Measurements from ENCODE around the gene PHACTR2.
"Not testable (repeated sequence)": the region's sequence is repeated elsewhere in the genome, so short reads cannot be mapped to it uniquely, and the experiment has no call there.

Gene PHACTR2

DNA sequence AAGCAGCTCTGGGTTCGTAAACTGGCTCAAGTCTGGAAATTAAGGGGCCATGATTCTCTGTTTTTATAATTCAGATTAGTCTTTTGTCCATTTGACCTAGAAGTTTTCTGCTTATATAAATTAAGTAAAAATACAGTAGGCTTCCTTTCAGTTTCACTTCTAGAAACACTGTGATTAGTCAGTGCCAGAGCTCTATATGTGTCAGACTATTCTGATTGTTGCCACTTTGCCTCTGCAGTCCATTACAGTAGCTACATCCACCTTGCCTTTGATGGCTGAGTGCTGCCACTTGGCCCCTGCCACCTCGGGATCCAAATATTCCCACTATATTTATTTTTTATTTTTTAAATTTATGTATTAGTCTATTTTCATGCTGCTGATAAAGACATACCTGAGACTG is 194.4 kb downstream of the PHACTR2 start:
- Histone ChIP-seq H2AFZ (ENCODE audit: low read length) (no peak overlapping the region), H2BK5ac (ENCODE audit: low read length) (no peak overlapping the region), H3K9me3 (replicated peaks in 1 of 2; ENCODE audit: control insufficient read depth in 2 of 2, insufficient read depth in 1 of 2, low read depth in 1 of 2, low read length in 2 of 2) (peaks cover 0 to 4% of the 10 kb centered on the region in 2 donors), H2BK120ac (ENCODE audit: low read depth, low read length) (no peak overlapping the region), H2BK12ac (ENCODE audit: low read length) (no peak overlapping the region), H4K91ac (ENCODE audit: low read depth, low read length, poor library complexity) (no peak overlapping the region), H3K27ac (replicated peaks; ENCODE audit: low read length) (no peak overlapping the region), H3K18ac (ENCODE audit: low read length) (no peak overlapping the region), H3K23ac (ENCODE audit: low read depth, low read length, poor library complexity) (no peak overlapping the region), H3K4ac (ENCODE audit: low read length) (no peak overlapping the region), H3K4me3 (ENCODE audit: low read length in 2 of 2) (no peak overlapping the region), H4K8ac (ENCODE audit: low read depth, low read length) (no peak overlapping the region), H3K9ac (ENCODE audit: low read depth, low read length, poor library complexity) (no peak overlapping the region), H3K27me3 (ENCODE audit: control insufficient read depth in 3 of 3, insufficient read depth in 3 of 3, low read depth in 1 of 3, low read length in 3 of 3) (no peaks in the 10 kb centered on the region), H3K79me1 (ENCODE audit: low read depth, low read length) (no peaks in the 10 kb centered on the region), H2AK5ac (ENCODE audit: low read depth, low read length) (no peak overlapping the region), H3K4me2 (ENCODE audit: insufficient read depth, low read length, poor library complexity, severe bottlenecking) (no peak overlapping the region), H2BK15ac (ENCODE audit: low read length) (no peak overlapping the region), H3K14ac (ENCODE audit: low read length) (no peak overlapping the region), H3K4me1 (ENCODE audit: control insufficient read depth in 2 of 2, insufficient read depth in 1 of 2, low read depth in 1 of 2, low read length in 2 of 2) (no peaks in the 10 kb centered on the region), H3K36me3 (replicated peaks in 1 of 2; ENCODE audit: control insufficient read depth in 2 of 2, insufficient read depth in 2 of 2, low read length in 2 of 2) (no peaks in the 10 kb centered on the region)
- WGBS, 2 donors (ENCODE audit: extremely low coverage in 2 of 2, insufficient read length in 2 of 2, insufficient replicate concordance in 1 of 2): no CpG with 5 or more reads among the region's 2 CpGs
- no peak for DNase-seq (ENCODE audit: low spot score)

GRCh38 chr6:143873600-143873999 is 195.8 kb downstream of the PHACTR2 start:
- H3K9ac ChIP-seq (ENCODE audit: low read depth, low read length, poor library complexity); H2BK12ac ChIP-seq (ENCODE audit: low read length); H2BK5ac ChIP-seq (ENCODE audit: low read length); H3K27me3 ChIP-seq (ENCODE audit: control insufficient read depth in 3 of 3, insufficient read depth in 3 of 3, low read depth in 1 of 3, low read length in 3 of 3); H4K8ac ChIP-seq (ENCODE audit: low read depth, low read length); H3K4me1 ChIP-seq (ENCODE audit: control insufficient read depth in 2 of 2, insufficient read depth in 1 of 2, low read depth in 1 of 2, low read length in 2 of 2); H4K91ac ChIP-seq (ENCODE audit: low read depth, low read length, poor library complexity); H3K4me3 ChIP-seq (ENCODE audit: low read length in 2 of 2); H3K79me1 ChIP-seq (ENCODE audit: low read depth, low read length); DNase-seq (ENCODE audit: low spot score); H2AK5ac ChIP-seq (ENCODE audit: low read depth, low read length); H3K4me2 ChIP-seq (ENCODE audit: insufficient read depth, low read length, poor library complexity, severe bottlenecking); H3K23ac ChIP-seq (ENCODE audit: low read depth, low read length, poor library complexity); H3K9me3 ChIP-seq (replicated peaks in 1 of 2; ENCODE audit: control insufficient read depth in 2 of 2, insufficient read depth in 1 of 2, low read depth in 1 of 2, low read length in 2 of 2); H3K18ac ChIP-seq (ENCODE audit: low read length); H3K27ac ChIP-seq (replicated peaks; ENCODE audit: low read length); H3K14ac ChIP-seq (ENCODE audit: low read length); H2BK15ac ChIP-seq (ENCODE audit: low read length); H3K36me3 ChIP-seq (replicated peaks in 1 of 2; ENCODE audit: control insufficient read depth in 2 of 2, insufficient read depth in 2 of 2, low read length in 2 of 2); H2BK120ac ChIP-seq (ENCODE audit: low read depth, low read length); H3K4ac ChIP-seq (ENCODE audit: low read length); H2AFZ ChIP-seq (ENCODE audit: low read length): not testable (repeated sequence)
- whole genome bisulfite sequencing, 2 donors (ENCODE audit: extremely low coverage in 2 of 2, insufficient read length in 2 of 2, insufficient replicate concordance in 1 of 2): no CpG with 5 or more reads among the region's 4 CpGs

DNA sequence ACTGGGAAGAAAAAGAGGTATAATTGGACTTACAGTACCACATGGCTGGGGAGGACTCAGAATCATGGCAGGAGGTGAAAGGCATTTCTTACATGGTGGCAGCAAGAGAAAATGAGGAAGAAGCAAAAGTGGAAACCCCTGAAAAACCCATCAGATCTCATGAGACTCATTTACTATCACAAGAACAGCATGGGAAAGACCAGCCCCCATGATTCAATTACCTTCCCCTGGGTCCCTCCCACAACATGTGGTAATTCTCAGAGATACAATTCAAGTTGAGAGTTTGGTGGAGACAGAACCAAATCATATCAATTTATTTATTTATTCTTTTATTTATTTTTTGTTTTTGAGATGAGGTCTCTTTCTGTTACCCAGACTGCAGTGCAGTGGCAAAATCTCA is 196.7 kb downstream of the PHACTR2 start:
- not testable (repeated sequence) for H3K27ac ChIP-seq (replicated peaks; ENCODE audit: low read length); H4K8ac ChIP-seq (ENCODE audit: low read depth, low read length); H3K79me1 ChIP-seq (ENCODE audit: low read depth, low read length); H2AK5ac ChIP-seq (ENCODE audit: low read depth, low read length); H3K4me1 ChIP-seq (ENCODE audit: control insufficient read depth in 2 of 2, insufficient read depth in 1 of 2, low read depth in 1 of 2, low read length in 2 of 2); H3K4me3 ChIP-seq (ENCODE audit: low read length in 2 of 2); H3K9ac ChIP-seq (ENCODE audit: low read depth, low read length, poor library complexity); H4K91ac ChIP-seq (ENCODE audit: low read depth, low read length, poor library complexity); H3K18ac ChIP-seq (ENCODE audit: low read length); H3K9me3 ChIP-seq (replicated peaks in 1 of 2; ENCODE audit: control insufficient read depth in 2 of 2, insufficient read depth in 1 of 2, low read depth in 1 of 2, low read length in 2 of 2); H2BK15ac ChIP-seq (ENCODE audit: low read length); H2AFZ ChIP-seq (ENCODE audit: low read length); H3K4ac ChIP-seq (ENCODE audit: low read length); H2BK12ac ChIP-seq (ENCODE audit: low read length); H2BK5ac ChIP-seq (ENCODE audit: low read length); H3K23ac ChIP-seq (ENCODE audit: low read depth, low read length, poor library complexity); H3K4me2 ChIP-seq (ENCODE audit: insufficient read depth, low read length, poor library complexity, severe bottlenecking); H2BK120ac ChIP-seq (ENCODE audit: low read depth, low read length); H3K36me3 ChIP-seq (replicated peaks in 1 of 2; ENCODE audit: control insufficient read depth in 2 of 2, insufficient read depth in 2 of 2, low read length in 2 of 2); DNase-seq (ENCODE audit: low spot score); H3K27me3 ChIP-seq (ENCODE audit: control insufficient read depth in 3 of 3, insufficient read depth in 3 of 3, low read depth in 1 of 3, low read length in 3 of 3); H3K14ac ChIP-seq (ENCODE audit: low read length)

- Histone ChIP-seq H3K4me1 (ENCODE audit: control insufficient read depth in 2 of 2, insufficient read depth in 1 of 2, low read depth in 1 of 2, low read length in 2 of 2) (no peaks in the 10 kb centered on the region), H2BK5ac (ENCODE audit: low read length) (no peak overlapping the region)
Observed at GRCh38 chr6:143877584-143878271, 200.0 kb downstream of the PHACTR2 start.

More at GRCh38 chr6:143877584-143878271, 200.0 kb downstream of the PHACTR2 start:
- Histone ChIP-seq H3K27me3 (ENCODE audit: control insufficient read depth in 3 of 3, insufficient read depth in 3 of 3, low read depth in 1 of 3, low read length in 3 of 3) (no peaks in the 10 kb centered on the region), H3K14ac (ENCODE audit: low read length) (no peak overlapping the region), H3K36me3 (replicated peaks in 1 of 2; ENCODE audit: control insufficient read depth in 2 of 2, insufficient read depth in 2 of 2, low read length in 2 of 2) (no peaks in the 10 kb centered on the region), H3K23ac (ENCODE audit: low read depth, low read length, poor library complexity) (no peak overlapping the region), H2BK120ac (ENCODE audit: low read depth, low read length) (no peak overlapping the region), H3K79me1 (ENCODE audit: low read depth, low read length) (no peaks in the 10 kb centered on the region), H2AK5ac (ENCODE audit: low read depth, low read length) (no peak overlapping the region), H3K9ac (ENCODE audit: low read depth, low read length, poor library complexity) (no peak overlapping the region), H2BK12ac (ENCODE audit: low read length) (no peak overlapping the region), H3K4ac (ENCODE audit: low read length) (no peak overlapping the region), H2AFZ (ENCODE audit: low read length) (no peak overlapping the region), H4K91ac (ENCODE audit: low read depth, low read length, poor library complexity) (no peak overlapping the region), H3K4me2 (ENCODE audit: insufficient read depth, low read length, poor library complexity, severe bottlenecking) (no peak overlapping the region), H3K9me3 (replicated peaks in 1 of 2; ENCODE audit: control insufficient read depth in 2 of 2, insufficient read depth in 1 of 2, low read depth in 1 of 2, low read length in 2 of 2) (peaks cover 0 to 9% of the 10 kb centered on the region in 2 donors), H4K8ac (ENCODE audit: low read depth, low read length) (no peak overlapping the region), H3K4me3 (ENCODE audit: low read length in 2 of 2) (no peak overlapping the region), H2BK15ac (ENCODE audit: low read length) (no peak overlapping the region), H3K27ac (replicated peaks; ENCODE audit: low read length) (no peak overlapping the region), H3K18ac (ENCODE audit: low read length) (no peak overlapping the region)
- WGBS, 2 donors (ENCODE audit: extremely low coverage in 2 of 2, insufficient read length in 2 of 2, insufficient replicate concordance in 1 of 2): no CpG with 5 or more reads among the region's 1 CpG
- DNase-seq (ENCODE audit: low spot score): no peak
